Fibroblast of lung (primary cell): ENCODE measurements around the gene UGP2. TPM values are rescaled to one million over a fixed set of nuclear protein-coding genes. Genes with fewer than 3 reads are reported as not detected.

Experiments used
- DNase-seq, 2 donors: peaks; one replicate each; pipeline versions ENCODE4 v3.0.0 to v3.0.0-alpha.2; 2010; ENCODE audit warnings: low read depth in 2 of 2
- H2AFZ ChIP-seq: 2 replicates; pipeline ENCODE4 v1.5.1; 2012; ENCODE audit warnings: low read length, control low read depth, inconsistent platforms
- H3K27ac ChIP-seq: 2 replicates; pipeline ENCODE4 v1.5.1; 2011; ENCODE audit warnings: low read length, control low read depth; ENCODE audit not compliant: insufficient read depth
- H3K27me3 ChIP-seq: 2 replicates; pipeline ENCODE4 v1.5.1; 2011; ENCODE audit warnings: mild to moderate bottlenecking, low read length; ENCODE audit not compliant: control insufficient read depth, insufficient read depth
- H3K36me3 ChIP-seq: 2 replicates; pipeline ENCODE4 v1.5.1; 2011; ENCODE audit warnings: low read length; ENCODE audit not compliant: control insufficient read depth, insufficient read depth
- H3K4me1 ChIP-seq: 2 replicates; pipeline ENCODE4 v1.5.1; 2011; ENCODE audit warnings: low read length; ENCODE audit not compliant: control insufficient read depth, insufficient read depth; ENCODE audit errors: extremely low read depth
- H3K4me2 ChIP-seq: 2 replicates; pipeline ENCODE4 v1.5.1; 2011; ENCODE audit warnings: low read length, control low read depth; ENCODE audit not compliant: insufficient read depth; ENCODE audit errors: extremely low read depth
- H3K4me3 ChIP-seq, 4 experiments: fragments of 200-600 bp in 1 of 4; sonication (generic) in 1 of 4; replicated peaks in 1 of 4; 2 replicates each; pipeline ENCODE4 v1.5.1; 2011 to 2016; ENCODE audit warnings: low read length in 4 of 4, low read depth in 3 of 4, mild to moderate bottlenecking in 3 of 4, control low read depth in 2 of 4, inconsistent platforms in 1 of 4, mixed read lengths in 1 of 4; ENCODE audit not compliant: insufficient read depth in 1 of 4; ENCODE audit errors: control extremely low read depth in 1 of 4
- H3K79me2 ChIP-seq: 2 replicates; pipeline ENCODE4 v1.5.1; 2012; ENCODE audit warnings: mild to moderate bottlenecking, low read length, inconsistent platforms; ENCODE audit not compliant: control insufficient read depth, insufficient read depth
- H3K9ac ChIP-seq: 2 replicates; pipeline ENCODE4 v1.5.1; 2011; ENCODE audit warnings: mild to moderate bottlenecking, low read length, control low read depth; ENCODE audit not compliant: insufficient read depth
- H3K9me3 ChIP-seq: 2 replicates; pipeline ENCODE4 v1.5.1; 2012; ENCODE audit warnings: low read depth, low read length; ENCODE audit not compliant: control insufficient read depth, insufficient read depth
- H4K20me1 ChIP-seq: 2 replicates; pipeline ENCODE4 v1.5.1; 2011; ENCODE audit warnings: low read length; ENCODE audit not compliant: control insufficient read depth, insufficient read depth; ENCODE audit errors: extremely low read depth
- EZH2 ChIP-seq: IDR thresholded peaks from 2 replicates; pipeline ENCODE4 v1.5.1; 2012; ENCODE audit warnings: low read length, control low read depth, mild to moderate bottlenecking; ENCODE audit errors: missing control alignments
- polyA plus RNA-seq, 2 donors: library from polyadenylated mRNA; depleted of rRNA in 1 of 2; stranded (reverse) in 1 of 2; unstranded in 1 of 2; fragments of >200 nt; gene quantifications; 2 replicates each; pipeline ENCODE4 v1.2.1, GENCODE V29; 2011 to 2012; ENCODE audit warnings: missing spikeins in 1 of 2
- total RNA-seq: library from RNA; depleted of rRNA; stranded (reverse); fragments of >200 nt; gene quantifications from 2 replicates; pipeline ENCODE4 v1.2.1, GENCODE V29; 2014
- TF ChIP-seq, protein P1 (sequence below), 2 donors: IDR thresholded peaks in 1 of 2; conservative IDR thresholded peaks in 1 of 2; 1 replicate in 1 of 2; 2 replicates in 1 of 2; pipeline ENCODE4 v1.5.1; 2011 to 2012; ENCODE audit warnings: low read length in 2 of 2, control low read depth in 1 of 2, inconsistent platforms in 1 of 2, low read depth in 1 of 2, mild to moderate bottlenecking in 1 of 2

The UGP2 gene
- total and polyA plus RNA-seq, 2 donors (not counting 1 experiment from before 2014, with no cell fraction given): 77.8 to 180 TPM

GRCh38 chr2:63866009-63866709 is 24.5 kb downstream of the UGP2 start:
- Histone ChIP-seq H3K9me3 (no peaks in the 10 kb centered on the region), H3K79me2 (peaks cover 10% of the 10 kb centered on the region), H3K36me3 (peaks cover 6% of the 10 kb centered on the region), H3K4me1 (peaks cover 3% of the 10 kb centered on the region), H2AFZ (no peak overlapping the region), H3K9ac (no peak overlapping the region), H3K4me3 (no peak overlapping the region), H3K27ac (no peak overlapping the region), H3K27me3 (no peaks in the 10 kb centered on the region), H4K20me1 (no peaks in the 10 kb centered on the region), H3K4me2 (no peak overlapping the region)
- peak in 1 of 2 donors; percentile 31 for DNase-seq
- TF ChIP-seq EZH2: no peak
- TF ChIP-seq, protein P1, sequence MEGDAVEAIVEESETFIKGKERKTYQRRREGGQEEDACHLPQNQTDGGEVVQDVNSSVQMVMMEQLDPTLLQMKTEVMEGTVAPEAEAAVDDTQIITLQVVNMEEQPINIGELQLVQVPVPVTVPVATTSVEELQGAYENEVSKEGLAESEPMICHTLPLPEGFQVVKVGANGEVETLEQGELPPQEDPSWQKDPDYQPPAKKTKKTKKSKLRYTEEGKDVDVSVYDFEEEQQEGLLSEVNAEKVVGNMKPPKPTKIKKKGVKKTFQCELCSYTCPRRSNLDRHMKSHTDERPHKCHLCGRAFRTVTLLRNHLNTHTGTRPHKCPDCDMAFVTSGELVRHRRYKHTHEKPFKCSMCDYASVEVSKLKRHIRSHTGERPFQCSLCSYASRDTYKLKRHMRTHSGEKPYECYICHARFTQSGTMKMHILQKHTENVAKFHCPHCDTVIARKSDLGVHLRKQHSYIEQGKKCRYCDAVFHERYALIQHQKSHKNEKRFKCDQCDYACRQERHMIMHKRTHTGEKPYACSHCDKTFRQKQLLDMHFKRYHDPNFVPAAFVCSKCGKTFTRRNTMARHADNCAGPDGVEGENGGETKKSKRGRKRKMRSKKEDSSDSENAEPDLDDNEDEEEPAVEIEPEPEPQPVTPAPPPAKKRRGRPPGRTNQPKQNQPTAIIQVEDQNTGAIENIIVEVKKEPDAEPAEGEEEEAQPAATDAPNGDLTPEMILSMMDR (conservative IDR thresholded peaks at IDR 0.05 in 1 of 2, IDR thresholded peaks at IDR 0.05 in 1 of 2; ENCODE audit: low read depth in 1 of 2, low read length in 2 of 2): no peak

DNA sequence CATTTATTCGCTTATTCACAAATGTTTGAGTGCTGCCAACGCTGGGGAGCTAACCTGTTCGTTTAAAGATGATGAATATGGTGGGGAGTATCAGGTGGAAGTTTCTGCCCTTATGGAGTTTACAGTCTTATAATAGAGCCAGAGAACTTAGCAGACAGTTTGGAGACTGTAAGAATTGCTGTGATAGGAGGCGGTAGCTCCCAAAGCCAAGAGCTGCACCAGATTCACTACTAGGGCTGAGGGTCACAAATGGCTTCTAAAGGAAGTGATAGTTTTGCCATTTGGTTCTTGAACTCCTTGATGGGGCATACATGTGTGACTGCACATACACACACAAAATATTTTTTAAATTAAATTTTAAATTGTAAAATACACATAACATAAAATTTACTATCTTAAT is 29.0 kb downstream of the UGP2 start:
- no peak overlapping the region for H3K27ac ChIP-seq

DNA sequence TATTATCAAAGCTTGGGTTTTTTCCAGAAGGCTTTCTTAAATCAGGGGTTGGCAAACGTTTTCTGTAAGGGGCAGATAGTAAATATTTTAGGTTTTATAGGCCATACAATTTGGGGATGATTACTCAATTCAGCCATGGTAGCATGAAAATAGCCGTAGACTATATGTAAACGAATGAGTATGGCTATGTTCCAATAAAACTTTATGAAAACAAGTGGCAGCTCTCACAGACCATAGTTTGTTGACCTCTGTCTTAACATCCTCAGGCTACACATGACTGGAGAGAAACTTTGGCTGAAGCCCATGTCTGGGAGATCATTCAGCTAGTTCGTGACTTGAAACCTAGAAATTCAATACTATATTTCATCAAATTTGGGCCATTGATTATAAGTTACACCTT is 30.2 kb downstream of the UGP2 start:
- Histone ChIP-seq H3K4me2 (no peak overlapping the region), H2AFZ (no peak overlapping the region), H3K4me1 (peaks cover 2% of the 10 kb centered on the region), H3K9ac (no peak overlapping the region), H3K79me2 (peaks cover 8% of the 10 kb centered on the region), H3K36me3 (no peaks in the 10 kb centered on the region), H3K27me3 (no peaks in the 10 kb centered on the region), H3K9me3 (no peaks in the 10 kb centered on the region), H4K20me1 (no peaks in the 10 kb centered on the region), H3K4me3 (no peak overlapping the region), H3K27ac (no peak overlapping the region)
- DNase-seq: peak in 1 of 2 donors; percentile 75
- TF ChIP-seq EZH2: no peak
- TF ChIP-seq, protein P1 (conservative IDR thresholded peaks at IDR 0.05 in 1 of 2, IDR thresholded peaks at IDR 0.05 in 1 of 2; ENCODE audit: low read depth in 1 of 2, low read length in 2 of 2): no peak

More for the DNA sequence above, 29.0 kb downstream of the UGP2 start:
- no peak overlapping the region for H3K9ac ChIP-seq
- no peak for TF ChIP-seq EZH2
- TF ChIP-seq, protein P1 (conservative IDR thresholded peaks at IDR 0.05 in 1 of 2, IDR thresholded peaks at IDR 0.05 in 1 of 2; ENCODE audit: low read depth in 1 of 2, low read length in 2 of 2): no peak
- no peaks in the 10 kb centered on the region for H3K9me3 ChIP-seq
- H3K79me2 ChIP-seq: peaks cover 13% of the 10 kb centered on the region
- H2AFZ ChIP-seq: no peak overlapping the region
- no peaks in the 10 kb centered on the region for H3K27me3 ChIP-seq
- DNase-seq: no peak
- peaks cover 2% of the 10 kb centered on the region for H3K36me3 ChIP-seq
- H4K20me1 ChIP-seq: no peaks in the 10 kb centered on the region
- peaks cover 2% of the 10 kb centered on the region for H3K4me1 ChIP-seq
- H3K4me2 ChIP-seq: no peak overlapping the region
- H3K4me3 ChIP-seq: no peak overlapping the region
